ENCODE results near the gene SYNDIG1.

The SYNDIG1 gene

DNA sequence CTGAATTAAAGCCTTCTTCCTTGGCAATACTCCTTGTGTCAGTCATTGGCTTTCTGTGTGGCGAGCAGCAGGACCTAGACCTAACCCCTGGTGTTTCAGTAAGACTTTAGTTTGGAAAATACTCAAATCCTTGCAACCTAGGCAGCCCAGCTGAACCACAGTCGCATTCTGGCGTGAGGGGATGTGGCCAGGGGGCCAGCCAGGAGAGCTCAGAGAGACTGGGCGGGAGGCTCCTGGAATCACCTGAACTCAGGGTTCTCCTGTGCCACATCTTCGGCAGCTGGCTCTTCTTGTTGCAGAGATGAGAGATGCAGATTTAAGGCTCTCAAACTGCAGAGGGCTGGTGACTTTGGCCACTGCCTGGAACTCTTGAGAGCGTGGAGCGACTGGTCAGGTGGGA lies 102.7 kb downstream of the SYNDIG1 start:
- DNase-seq: no peak

DNA sequence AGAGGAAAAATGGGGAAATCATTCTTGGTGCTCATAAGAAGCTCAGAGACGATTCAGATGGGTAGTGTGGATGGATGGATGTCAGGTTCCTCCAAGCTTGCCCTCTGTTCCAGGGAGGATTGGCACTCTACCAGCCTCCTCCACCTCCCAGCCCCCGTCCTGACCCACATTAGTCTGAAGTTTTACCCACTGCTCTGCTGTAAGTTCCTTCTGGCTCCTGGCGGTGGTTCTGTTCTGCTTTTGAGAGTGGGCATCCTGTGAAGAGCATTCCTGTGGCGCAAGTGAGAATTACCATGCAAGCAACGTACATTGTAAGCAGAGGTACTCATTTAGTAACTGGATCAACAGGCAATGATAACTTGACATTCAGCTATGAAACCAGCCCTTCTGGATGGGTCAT lies 103.4 kb downstream of the SYNDIG1 start:
- DNase-seq: no peak

GRCh38 chr20:24573557-24573956 lies 104.1 kb downstream of the SYNDIG1 start:
- no peak for DNase-seq

- no peak for DNase-seq
Observed at GRCh38 chr20:24574307-24574706, 104.9 kb downstream of the SYNDIG1 start.

DNA sequence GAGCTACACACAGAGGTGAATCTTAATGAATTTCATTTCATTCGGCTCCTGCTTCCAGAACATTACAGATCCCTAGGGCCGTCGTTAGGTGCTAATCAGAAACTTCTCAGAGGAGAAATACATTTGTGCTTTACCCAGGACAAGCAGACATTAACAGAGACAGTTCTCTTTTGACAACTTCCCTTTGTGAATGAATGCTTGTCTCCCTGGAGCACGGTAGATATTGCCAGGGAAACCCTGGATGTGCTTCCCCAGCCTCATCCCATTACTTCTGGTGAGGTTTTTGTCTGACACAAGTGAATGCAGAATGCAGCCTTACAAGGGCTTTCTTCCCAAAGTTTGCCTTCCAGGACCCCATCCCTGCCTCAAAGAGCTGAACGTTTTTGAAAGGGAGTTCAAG lies 105.4 kb downstream of the SYNDIG1 start:
- no peak for DNase-seq

- DNase-seq: no peak
Observed at GRCh38 chr20:24575811-24576210, 106.4 kb downstream of the SYNDIG1 start.

GRCh38 chr20:24576447-24576846 lies 107.0 kb downstream of the SYNDIG1 start:
- DNase-seq: no peak

DNA sequence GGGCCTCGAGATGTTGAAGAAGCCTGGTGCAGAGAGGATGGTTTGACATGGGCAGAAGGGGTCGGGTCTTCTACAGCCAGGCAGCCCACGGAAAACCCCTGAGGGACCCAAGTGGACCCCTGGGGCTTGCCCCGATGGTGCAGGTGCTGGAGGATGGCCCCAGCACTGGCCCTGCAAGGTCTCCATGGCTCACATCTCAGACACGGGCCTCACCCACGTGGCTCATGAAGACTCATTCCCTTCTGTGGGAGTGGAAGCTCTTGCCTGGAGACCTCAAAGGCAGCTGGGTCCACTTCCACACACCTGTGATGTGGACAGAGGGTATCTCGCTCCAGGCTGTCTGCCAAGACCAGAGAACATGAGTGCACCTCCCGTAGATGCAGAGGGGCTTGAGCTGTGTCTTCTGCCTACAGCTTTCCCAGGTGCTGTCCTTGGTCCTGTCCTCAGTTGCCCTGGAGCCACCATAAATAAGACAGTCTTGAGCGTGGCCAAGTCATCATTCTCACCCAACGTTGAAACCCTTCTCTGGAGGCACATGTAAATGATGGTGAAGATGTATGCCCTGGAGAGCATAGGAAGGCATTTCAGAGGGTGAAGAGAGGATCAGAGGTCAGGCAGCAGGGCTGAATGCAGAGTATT lies 108.0 kb downstream of the SYNDIG1 start:
- DNase-seq: no peak

GRCh38 chr20:24578567-24579415 lies 109.4 kb downstream of the SYNDIG1 start:
- no peak for DNase-seq

GRCh38 chr20:24579475-24579874 lies 110.0 kb downstream of the SYNDIG1 start:
- no peak for DNase-seq

DNA sequence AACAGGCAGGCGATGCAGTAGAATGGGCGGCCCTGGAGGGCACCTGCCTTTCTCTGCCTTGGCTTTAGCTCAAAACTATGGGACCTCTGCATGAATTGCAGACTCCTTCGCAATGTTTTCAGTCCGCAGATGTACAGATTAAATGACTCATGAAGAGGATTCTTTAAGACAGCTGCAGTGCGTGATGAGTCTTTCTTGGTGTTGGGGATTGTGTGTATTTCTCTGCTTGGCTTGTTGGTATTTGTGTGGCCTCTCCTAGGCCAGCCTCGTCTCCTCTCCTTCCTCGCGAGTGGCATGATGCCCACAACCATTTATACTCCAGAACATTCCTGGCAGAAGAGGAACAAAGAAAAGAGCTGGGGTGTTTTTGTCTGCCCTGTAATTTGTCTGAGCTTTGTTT lies 110.6 kb downstream of the SYNDIG1 start:
- DNase-seq: no peak

DNA sequence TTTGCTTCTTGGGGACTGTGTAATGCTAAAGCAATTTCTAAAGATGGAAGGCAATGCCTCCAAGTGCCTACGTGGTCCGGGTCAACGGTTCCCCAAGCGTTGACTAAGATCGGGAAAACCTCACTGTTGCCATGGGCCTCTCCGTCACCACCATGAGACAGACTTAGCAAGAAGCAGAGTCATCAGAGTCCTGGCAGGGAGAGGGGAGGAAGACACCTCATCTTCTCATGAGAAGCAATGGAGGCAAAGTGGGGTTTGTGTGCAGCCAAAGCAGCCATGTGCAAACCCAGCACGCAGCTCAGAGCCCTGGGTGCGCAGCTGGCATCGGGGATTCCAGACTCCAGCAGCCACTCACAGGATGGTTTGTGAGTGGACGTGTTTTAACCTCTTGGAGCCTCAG lies 111.4 kb downstream of the SYNDIG1 start:
- no peak for DNase-seq

DNA sequence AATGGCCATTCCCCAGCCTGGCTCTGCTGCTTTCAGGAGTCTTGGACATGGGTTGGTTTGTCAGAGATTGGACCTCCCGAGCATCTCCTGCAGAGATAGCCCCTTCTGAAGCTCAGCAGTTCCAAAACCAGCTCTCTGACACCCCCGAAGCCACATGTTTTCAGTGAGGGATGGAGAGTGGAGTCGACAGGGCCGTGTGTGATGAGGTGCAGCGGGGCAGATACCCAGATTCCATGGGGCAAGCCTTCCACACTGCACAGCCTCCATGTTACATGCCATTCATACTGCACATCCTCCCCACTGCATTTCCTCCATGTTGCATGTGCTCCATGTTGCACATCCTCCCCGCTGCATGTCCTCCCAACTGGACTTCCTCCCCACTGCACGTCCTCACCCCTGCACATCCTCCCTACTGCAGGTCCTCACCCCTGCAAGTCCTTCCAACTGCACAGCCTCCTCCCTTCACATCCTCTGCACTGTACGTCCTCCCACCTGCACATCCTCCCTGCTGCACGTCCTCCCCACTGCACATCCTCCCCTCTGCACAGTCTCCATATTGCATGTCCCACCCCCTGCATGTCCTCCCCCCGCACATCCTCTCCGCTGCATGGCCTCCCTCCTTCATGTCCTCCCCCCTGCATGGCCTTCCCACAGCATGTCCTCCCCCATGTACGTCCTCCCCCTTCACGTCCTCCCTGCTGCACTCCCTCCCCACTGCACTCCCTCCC lies 112.2 kb downstream of the SYNDIG1 start:
- no peak for DNase-seq

- DNase-seq: no peak
Observed at GRCh38 chr20:24582373-24583168, 113.1 kb downstream of the SYNDIG1 start.

GRCh38 chr20:24583169-24583792 lies 113.9 kb downstream of the SYNDIG1 start:
- no peak for DNase-seq

DNA sequence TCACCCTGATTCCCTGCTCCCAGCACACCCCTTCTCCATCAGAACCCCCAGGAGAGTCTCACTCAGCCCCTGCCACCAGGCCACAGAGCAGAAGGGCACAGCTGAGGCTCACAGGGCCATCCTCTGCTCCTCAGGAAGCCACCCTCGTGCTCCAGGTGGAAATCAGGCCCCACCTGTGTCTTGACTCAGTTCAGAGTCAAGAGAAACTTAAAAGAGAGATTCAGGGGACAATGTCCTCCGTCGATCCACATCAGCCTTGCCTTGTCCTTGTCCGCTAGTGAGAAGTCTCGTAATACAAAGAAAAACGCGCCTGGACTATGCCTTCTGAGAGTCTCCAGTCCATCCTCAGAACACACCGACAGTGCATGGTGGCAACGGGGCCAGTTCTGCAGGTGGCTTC lies 114.6 kb downstream of the SYNDIG1 start:
- no peak for DNase-seq

GRCh38 chr20:24584538-24585356 lies 115.3 kb downstream of the SYNDIG1 start:
- DNase-seq: no peak

DNA sequence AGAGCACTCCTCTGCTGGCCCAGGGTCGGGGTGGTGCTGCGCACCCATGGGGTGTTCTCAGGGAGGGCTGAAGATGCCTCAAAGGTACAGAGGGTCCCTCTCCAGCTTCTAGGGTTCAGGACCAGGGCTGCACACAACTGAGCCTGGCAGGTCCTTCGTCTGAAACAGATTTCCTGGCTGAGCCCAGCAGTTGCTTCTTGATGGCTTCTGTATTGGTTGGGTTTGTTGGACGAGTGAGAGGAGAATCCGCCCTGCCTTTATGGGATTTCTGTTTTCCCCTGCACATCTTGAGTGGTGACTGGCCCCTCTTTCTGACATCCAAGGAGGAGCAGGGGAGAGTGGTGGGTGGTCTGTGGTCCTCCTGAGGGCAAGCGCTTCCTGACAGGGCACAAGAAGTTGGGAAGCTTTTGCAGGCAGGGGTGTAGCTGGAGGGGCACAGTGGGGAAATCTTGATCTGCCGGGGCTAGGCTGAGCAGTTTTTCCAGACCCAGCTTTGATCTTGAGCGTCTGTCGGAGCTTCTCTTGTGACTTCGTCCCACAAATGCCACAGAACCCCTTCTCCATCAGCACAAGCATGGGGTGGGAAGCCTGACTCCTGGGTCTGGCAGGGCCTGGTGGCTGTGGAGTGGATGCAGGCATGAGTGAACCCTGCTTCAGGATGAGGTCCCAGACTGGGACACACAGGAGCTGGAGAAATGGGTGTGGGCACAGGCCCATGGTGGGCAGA lies 116.5 kb downstream of the SYNDIG1 start:
- DNase-seq: no peak

DNA sequence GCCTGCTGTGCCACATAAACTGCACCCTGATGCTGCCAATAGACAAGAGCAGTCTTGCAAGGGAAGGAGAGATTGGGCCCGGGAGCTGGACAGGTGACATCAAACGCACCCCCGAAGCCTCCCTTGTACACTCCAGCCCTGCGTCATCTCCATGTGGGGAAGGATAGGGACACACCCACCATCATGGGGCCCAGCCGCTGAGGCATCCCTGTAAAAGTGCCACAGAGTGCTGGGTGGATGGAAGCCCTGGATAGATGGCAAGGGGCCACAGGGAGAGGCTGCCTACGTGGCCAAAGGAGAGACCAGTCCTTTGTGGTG lies 117.1 kb downstream of the SYNDIG1 start:
- DNase-seq: no peak

DNA sequence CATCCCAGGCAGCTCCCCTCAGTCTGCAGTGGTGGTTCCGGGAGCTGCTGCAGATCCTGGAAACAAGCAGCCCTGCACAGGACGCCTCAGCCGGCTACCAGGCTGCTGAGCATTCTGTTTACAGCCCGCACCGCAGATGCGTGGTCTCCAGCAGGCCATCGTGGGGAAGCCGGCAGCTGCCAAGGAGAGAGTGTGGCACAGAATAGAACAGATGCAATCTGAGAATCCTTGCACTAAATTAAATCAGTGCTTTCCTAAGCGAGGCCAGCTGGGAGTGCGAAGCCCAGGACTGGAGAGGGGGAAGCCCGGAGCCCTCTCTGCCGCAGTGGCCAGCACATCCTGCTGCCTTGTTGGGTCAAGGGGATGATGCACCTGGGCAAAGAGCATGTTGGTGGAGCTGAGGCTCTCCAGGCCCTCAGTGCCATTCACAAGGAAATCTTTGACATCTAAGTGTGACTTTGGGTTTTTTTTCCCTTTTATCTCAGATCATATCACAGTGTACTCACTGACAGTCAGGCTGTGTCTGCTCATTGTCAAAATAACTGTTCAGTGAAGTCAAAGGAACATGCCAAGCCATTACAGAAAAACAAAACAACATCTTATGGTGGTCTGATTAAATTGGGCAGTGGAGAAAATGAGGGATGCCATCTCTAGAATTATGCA lies 118.1 kb downstream of the SYNDIG1 start:
- no peak for DNase-seq
